NOMO-1 (cell line): ENCODE results near the gene EHBP1L1.
"Not testable (repeated sequence)": the region's sequence is repeated elsewhere in the genome, so short reads cannot be mapped to it uniquely, and the experiment has no call there.

Source experiments
- DNase-seq, 2 experiments: peaks; one replicate each; lab custom pipeline; 2025; ENCODE audit not compliant: unreplicated experiment in 2 of 2; lab: John Stamatoyannopoulos, UW

EHBP1L1 gene

DNA sequence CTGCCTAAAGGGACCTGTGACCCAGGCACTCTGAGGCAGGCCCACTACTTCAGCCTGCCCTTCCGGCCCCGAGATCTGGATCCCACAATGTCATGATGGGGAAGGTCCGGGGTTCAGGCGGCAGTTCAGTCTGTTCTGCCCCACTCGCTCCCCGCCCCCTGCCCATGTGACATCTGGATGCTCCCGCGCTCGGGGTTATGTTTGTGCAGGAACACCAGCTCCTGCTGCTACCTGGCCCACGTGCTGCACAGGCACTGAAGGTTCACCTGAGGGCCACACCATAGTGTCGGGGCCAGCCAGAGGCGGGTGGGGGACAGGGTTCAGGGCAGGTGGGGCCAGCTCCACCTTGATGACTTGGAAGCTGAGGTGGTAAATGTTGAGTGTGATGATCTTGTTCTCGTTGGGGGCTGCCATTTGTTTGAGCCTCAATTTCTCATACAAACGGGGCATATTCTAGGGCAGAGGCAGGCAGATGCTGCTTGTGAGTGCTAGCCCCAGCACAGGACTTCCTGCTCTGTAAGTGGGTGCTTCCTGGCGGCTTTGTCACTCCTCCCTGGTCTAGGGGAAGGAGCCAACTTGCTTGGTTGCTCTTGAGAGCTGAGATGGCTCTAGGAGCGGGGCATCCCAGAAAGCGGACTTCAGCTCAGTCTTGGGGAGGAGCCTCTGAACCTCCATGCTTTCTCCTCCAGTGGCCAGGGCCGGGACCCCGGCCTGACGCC, 57.7 kb downstream of the EHBP1L1 start:
- DNase-seq = no peak

DNA sequence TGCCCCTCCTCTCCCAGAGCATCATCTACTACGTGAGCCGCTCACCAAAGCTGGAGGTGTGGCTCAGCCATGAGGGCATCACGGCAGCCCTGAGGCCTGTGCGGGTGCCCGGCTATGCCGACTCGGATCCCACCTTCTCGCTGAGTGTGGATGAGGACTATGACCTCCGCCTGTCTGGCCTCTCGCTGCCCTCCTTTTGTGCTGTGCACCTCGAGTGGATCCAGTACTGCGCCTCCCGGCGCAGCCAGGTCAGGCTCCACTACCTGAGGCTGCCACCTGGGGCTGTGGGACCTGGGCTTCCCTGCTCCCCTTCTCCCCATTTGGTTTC, 58.2 kb downstream of the EHBP1L1 start:
- no peak for DNase-seq

DNA sequence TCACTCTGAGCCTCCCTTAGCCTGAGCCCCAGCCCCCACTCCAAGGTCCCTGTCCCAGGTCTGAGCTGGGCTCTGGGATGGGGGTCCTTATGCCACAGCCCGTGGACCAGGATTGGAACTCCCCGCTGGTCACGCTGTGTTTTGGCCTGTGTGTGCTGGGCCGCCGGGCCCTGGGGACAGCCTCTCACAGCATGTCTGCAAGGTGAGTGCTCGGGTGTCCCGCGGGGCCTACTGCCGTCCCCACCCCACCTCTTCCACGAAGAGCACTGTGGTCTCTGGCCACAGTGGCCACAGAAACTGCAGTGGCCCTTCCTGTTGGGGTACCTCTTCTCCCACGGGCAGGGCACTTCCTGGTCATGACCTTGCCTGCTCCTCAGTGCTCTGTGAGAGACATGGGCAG, 58.6 kb downstream of the EHBP1L1 start:
- no peak for DNase-seq

DNA sequence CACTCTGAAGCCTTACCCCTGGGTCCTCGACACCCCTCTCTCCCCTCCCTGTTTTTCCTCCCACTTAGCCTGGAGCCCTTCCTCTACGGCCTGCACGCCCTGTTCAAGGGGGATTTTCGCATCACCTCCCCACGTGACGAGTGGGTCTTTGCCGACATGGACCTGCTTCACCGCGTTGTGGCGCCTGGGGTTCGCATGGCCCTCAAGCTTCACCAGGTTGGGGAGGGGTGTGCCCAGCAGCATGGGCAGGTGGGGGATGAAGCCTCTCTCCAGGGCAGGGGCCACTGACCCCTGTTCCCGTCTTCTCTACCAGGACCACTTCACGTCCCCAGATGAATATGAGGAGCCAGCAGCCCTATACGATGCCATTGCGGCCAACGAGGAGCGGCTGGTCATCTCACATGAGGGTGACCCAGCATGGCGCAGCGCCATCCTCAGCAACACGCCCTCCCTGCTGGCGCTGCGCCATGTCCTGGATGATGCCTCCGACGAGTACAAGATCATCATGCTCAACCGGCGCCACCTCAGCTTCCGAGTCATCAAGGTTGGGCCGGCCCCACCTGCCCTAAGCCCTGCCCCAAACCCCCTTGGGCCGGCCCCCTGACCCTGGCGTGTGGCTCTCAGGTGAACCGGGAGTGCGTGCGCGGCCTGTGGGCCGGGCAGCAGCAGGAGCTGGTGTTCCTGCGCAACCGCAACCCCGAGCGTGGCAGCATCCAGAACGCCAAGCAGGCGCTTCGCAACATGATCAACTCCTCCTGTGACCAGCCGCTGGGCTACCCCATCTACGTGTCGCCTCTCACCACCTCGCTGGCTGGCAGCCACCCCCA, 59.3 kb downstream of the EHBP1L1 start:
- no peak for DNase-seq

DNA sequence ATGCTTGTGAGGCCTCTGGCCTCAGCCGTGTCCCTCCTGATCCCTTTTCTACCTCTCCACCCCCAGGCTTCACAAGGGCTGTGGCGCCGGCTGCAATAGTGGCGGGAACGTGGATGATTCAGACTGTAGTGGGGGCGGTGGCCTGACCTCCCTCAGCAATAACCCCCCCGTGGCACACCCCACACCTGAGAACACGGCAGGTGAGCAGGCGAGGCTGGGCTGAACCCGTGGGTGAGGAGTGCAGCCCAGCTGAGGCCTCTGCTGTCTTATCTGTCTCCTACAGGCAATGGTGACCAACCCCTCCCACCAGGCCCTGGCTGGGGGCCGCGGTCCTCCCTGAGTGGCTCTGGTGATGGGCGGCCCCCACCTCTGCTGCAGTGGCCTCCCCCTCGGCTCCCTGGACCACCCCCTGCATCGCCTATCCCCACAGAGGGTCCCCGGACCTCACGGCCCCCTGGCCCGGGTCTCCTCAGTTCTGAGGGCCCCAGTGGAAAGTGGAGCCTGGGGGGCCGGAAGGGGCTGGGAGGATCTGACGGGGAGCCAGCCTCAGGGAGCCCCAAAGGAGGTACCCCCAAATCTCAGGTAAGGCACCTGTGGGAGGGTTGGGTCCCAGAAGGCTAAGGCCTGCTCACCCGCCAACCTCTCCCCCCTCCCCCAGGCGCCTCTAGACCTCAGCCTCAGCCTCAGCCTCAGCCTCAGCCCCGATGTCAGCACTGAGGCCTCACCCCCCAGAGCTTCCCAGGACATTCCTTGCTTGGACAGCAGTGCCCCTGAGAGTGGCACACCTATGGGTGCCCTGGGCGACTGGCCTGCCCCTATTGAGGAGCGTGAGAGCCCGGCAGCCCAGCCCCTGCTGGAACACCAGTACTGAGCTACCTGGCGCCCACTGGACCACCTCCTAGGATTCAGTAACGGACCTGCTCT, 60.5 kb downstream of the EHBP1L1 start:
- no peak for DNase-seq

DNA sequence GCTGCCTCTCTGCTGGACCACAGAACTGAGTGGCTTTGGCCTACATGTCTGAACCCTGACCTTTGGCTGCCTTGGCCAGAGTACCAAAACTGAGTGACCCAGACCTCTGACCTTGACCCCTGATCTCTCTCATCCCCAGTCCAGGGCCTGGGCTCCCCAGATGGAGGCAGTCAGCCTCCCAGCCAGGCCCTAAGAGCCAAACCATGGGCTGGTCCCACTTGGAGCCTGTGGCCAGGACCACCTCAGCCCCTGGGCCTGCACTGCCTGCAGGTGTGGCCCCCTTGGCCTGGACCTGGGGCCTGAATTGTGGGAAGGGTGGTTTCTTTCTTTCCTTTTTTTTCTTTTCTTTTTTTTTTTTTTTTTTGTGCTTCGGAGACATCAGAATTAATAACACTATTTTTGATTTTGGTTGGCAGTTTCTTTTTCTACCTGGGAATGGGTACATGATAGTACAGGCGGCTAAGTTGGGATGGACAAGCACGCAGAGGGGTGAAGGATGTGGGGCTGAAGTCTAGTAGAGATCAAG, 61.2 kb downstream of the EHBP1L1 start:
- no peak for DNase-seq

DNA sequence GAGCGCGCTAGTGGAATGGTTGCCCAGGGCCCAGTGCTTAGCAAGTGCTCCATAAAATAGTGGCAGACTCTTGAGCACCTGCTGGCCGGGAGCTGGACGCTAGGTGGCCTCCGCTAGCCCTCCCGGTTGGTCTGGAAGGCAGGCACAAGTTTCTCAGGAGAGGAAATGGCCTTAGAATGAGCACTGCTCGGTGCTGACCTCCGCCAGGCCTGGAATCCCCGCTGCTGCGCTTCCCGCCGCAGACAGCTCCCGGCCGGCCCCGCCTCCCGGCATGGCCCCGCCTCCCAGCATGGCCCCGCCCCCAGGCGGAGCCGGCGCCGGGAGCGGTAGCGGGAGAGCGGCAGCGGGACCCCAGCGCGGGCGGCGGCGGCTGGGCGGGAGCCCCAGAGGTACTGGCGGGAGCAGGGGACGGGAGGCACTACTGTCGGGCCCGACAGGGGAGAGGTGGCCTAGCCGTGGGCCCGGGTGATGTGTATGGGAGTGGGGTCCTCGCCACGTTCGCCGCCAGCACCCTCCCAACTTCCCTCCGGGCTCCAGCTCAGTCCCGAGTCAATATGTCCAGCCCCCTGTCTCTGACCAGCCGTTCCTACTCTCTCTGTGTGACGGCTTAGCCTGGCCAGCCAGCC, 62.1 kb downstream of the EHBP1L1 start, which contains the start of gene SIPA1:
Gene SIPA1, plus strand, starts transcription at position 308 of the 626 bp plus-strand sequence. CDS start 2,821 bp downstream, outside the sequence.
- peak; percentile 39 to 61 for DNase-seq

DNA sequence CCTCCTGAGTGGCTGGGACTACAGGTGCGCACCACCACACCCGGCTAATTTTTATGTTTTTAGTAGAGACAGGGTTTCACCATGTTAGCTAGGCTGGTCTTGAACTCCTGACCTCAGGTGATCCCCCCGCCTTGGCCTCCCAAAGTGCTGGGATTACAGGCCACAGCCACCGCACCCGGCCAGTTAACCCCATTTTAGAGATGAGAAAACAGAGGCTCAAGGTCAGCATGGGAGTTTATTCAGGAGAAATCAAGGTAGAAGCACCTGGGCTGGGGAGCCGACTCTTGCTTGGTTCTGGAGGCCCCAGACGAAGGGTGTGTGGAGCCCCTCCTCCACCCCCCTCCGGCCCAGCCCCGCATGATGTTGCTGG, 63.4 kb downstream of the EHBP1L1 start:
- not testable (repeated sequence) for DNase-seq

DNA sequence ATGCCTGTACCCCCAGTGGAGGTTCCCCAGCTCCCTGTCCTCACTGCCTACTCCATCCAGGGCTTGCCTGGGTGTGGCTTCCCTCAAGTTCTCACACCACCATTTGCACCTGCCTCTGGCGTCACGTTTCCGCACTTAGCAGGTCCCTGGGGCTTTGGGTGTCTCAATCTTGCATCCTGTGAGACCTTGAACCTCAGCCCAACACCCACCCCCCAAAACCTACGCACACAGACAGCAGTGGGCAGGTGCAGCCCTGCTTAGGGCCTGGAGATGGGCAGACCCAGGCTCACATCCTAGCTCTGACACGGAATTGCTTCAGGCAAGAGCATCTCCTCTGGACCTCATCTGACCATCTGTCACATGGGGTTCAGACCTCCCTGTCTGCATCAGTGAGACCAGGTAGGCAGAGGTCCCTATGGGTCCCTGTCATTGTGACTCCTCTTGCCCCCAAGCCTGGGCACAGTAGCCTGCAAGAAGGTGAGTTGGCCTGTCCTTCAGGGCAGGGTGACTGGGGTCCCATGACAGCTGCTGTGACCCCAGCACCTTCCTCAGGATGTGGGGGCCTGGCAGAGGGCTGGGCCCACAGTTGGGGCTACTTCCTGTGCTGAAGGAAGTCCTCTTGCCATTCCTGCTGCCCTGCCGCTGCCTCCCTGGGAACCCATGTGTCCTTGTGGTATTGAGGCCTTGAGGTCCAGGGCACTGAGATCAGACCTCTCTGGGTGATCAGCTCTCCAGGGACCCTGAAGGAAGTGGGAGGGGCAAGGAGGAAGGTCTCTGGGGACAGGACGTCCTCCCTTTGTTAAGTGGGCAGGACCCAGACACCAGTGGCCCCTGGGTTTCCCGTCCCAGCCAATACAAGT, 64.0 kb downstream of the EHBP1L1 start:
- DNase-seq = peak in 1 of 2 experiments; percentile 7

DNA sequence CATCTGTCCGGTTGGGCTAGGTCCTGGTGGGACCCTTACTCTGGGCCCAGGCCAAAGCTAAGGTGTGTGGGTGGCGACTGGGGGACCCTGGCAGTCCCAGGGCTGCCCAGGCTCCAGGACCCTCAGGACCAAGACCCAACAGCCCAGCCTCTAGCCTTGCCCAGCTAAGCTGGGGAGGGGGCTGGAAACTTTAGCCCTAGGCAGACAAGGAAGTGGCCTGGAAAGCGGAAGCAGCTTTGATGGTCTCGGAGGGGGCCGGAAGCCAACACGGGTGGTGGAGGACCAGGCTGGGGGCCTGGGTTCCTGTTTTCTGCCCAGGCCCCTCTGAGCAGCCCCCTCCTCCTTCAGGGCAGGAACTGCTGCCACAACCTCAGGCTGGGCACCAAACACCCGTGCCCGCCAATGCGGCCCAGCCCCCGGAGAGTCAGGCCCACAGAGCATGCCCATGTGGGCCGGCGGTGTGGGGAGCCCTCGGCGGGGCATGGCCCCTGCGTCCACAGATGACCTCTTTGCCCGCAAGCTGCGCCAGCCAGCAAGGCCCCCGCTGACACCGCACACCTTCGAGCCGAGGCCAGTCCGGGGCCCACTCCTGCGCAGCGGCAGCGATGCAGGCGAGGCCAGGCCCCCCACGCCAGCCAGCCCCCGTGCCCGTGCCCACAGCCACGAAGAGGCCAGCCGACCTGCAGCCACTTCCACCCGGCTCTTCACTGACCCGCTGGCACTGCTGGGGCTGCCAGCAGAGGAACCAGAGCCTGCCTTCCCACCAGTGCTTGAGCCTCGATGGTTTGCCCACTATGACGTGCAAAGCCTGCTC, 64.8 kb downstream of the EHBP1L1 start:
- DNase-seq = peak; percentile 74 to 86

DNA sequence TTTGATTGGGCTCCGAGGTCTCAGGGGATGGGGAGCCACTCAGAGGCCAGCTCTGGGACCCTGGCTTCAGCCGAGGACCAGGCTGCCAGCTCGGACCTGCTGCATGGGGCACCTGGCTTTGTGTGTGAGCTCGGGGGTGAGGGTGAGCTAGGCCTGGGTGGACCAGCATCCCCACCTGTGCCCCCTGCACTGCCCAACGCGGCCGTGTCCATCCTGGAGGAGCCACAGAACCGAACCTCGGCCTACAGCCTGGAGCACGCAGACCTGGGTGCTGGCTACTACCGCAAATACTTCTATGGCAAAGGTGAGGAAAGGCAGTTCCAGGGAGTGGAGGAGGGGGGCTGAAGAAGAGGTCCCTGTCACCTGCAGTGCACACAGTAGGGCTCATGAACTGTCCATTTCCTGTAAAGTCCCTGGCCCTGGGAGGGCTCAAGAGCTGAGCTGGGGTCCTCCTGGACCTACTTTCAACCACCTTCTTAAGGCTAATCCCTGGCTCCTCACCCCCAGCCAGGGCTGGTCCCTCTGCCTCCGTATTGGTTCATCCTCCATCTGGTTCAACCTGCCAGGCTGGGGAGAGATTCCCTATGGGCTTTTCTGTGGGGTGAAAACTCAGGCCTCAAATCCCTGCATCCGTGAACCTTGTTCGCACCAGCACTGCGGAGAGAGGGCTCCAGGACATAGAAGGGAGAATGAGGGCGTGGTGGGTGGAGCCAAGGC, 65.6 kb downstream of the EHBP1L1 start:
- DNase-seq = no peak
